Transverse colon (tissue), 4 donors: Measurements from ENCODE around the gene CCDC91. TPM values are rescaled to one million over a fixed set of nuclear protein-coding genes. Genes with fewer than 3 reads are reported as not detected.

Source experiments
- DNase-seq: peaks from one replicate; pipeline ENCODE4 v3.0.0-alpha.2; 2019
- H3K27ac ChIP-seq, 4 donors: fragments of 200-600 bp; sonication (generic); 2 replicates each; pipeline ENCODE4 v1.5.1; 2016 to 2018; ENCODE audit warnings: inconsistent platforms in 4 of 4
- H3K27me3 ChIP-seq: fragments of 200-600 bp; sonication (generic); 2 replicates; pipeline ENCODE4 v1.5.1; 2017; ENCODE audit warnings: inconsistent platforms
- H3K36me3 ChIP-seq, 4 donors: fragments of 200-600 bp; sonication (generic); 2 replicates each; pipeline ENCODE4 v1.5.1; 2017 to 2019; ENCODE audit warnings: inconsistent platforms in 4 of 4
- H3K4me1 ChIP-seq, 4 donors: fragments of 200-600 bp; sonication (generic); 2 replicates each; pipeline ENCODE4 v1.5.1; 2017 to 2020; ENCODE audit warnings: inconsistent platforms in 4 of 4
- H3K4me3 ChIP-seq, 4 donors: fragments of 200-600 bp; sonication (generic); 1 replicate in 1 of 4; 2 replicates in 3 of 4; pipeline versions ENCODE4 v1.5.1 to v1.6.1; 2017 to 2019; ENCODE audit warnings: inconsistent platforms in 4 of 4
- H3K9me3 ChIP-seq, 2 donors: fragments of 200-600 bp; sonication (generic); 2 replicates each; pipeline ENCODE4 v1.5.1; 2017 to 2019; ENCODE audit warnings: inconsistent platforms in 2 of 2
- EP300 ChIP-seq: sonication (generic); formaldehyde crosslinking; IDR thresholded peaks from one replicate; pipeline ENCODE4 v1.6.1; 2017; ENCODE audit warnings: antibody characterized with exemption, low read depth
- POLR2A ChIP-seq: fragments of 450-650 bp; IDR thresholded peaks from one replicate; pipeline ENCODE4 v1.6.1; 2016; ENCODE audit warnings: antibody characterized with exemption, mild to moderate bottlenecking, moderate library complexity
- POLR2AphosphoS5 ChIP-seq, 3 donors: sonication (generic); formaldehyde crosslinking; IDR thresholded peaks; one replicate each; pipeline ENCODE4 v1.6.1; 2016; ENCODE audit warnings: antibody characterized with exemption in 3 of 3
- WGBS, 2 donors: methylation state at CpG; one replicate each; pipeline ENCODE4 v1.1.5; 2018; ENCODE audit warnings: low coverage in 1 of 2; 5-methylcytosine and 5-hydroxymethylcytosine counted together
- in situ Hi-C, 4 donors: fragments of 200-750 bp; cut with MboI; loops; one replicate each; pipeline versions ENCODE4 v1.15.0 to v1.15.1; 2017; ENCODE audit warnings: low sequenced_read_pairs in 3 of 4, low pct_ligation_motif_present in 1 of 4, low pct_unique_long_range_greater_than_20kb in 1 of 4
- intact Hi-C: fragments of 100-400 bp; cut with DNase I; formaldehyde crosslinking; loops from one replicate; pipeline ENCODE4 v1.15.1; 2023; ENCODE audit warnings: low total_unique reads
- total RNA-seq, 4 donors: library from RNA; depleted of rRNA; stranded (reverse); fragments of >200 nt; gene quantifications; one replicate each; pipeline ENCODE4 v1.1.0, GENCODE V29; 2016
- TF ChIP-seq, protein P1 (sequence below), 5 experiments: fragments of 200-600 bp in 3 of 5; fragments of 450-650 bp in 2 of 5; sonication (generic) in 3 of 5; IDR thresholded peaks; 1 replicate in 2 of 5; 2 replicates in 3 of 5; pipeline ENCODE4 v1.5.1; 2016 to 2017; ENCODE audit warnings: antibody characterized with exemption in 5 of 5, inconsistent platforms in 3 of 5, mild to moderate bottlenecking in 2 of 5, moderate library complexity in 1 of 5

The CCDC91 gene
- total RNA-seq, 4 donors from 2014 or later = 8.4 to 37.8 (median 35.5) TPM

DNA sequence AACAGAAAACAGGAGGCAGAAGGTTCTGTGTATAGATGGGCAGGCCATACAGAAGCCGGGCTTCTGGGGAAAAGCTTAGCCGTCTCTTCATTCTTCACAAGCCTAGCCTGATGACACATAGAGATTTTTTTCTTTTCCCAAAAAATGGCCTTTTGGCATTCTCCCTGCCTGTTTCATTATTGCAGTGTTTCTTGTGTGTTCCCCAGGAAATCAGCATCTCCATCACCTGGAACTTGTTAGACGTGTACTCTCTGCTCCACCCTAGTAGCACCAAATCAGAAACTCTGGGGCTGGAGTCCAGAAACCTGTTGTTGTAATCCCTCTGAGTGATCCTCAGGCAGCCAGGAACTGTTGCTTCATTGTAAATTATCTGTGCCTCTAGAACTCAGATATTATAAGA is 388.1 kb downstream of the CCDC91 start:
- Histone ChIP-seq H3K4me1 (peaks cover 0 to 6% (median 1%) of the 10 kb centered on the region in 4 donors), H3K9me3 (no peaks in the 10 kb centered on the region), H3K36me3 (no peaks in the 10 kb centered on the region), H3K27ac (no peak overlapping the region), H3K27me3 (no peaks in the 10 kb centered on the region), H3K4me3 (no peak overlapping the region)
- TF ChIP-seq POLR2AphosphoS5 (IDR thresholded peaks at IDR 0.05) = no peak
- no peak for TF ChIP-seq EP300
- TF ChIP-seq POLR2A = no peak
- TF ChIP-seq, protein P1, sequence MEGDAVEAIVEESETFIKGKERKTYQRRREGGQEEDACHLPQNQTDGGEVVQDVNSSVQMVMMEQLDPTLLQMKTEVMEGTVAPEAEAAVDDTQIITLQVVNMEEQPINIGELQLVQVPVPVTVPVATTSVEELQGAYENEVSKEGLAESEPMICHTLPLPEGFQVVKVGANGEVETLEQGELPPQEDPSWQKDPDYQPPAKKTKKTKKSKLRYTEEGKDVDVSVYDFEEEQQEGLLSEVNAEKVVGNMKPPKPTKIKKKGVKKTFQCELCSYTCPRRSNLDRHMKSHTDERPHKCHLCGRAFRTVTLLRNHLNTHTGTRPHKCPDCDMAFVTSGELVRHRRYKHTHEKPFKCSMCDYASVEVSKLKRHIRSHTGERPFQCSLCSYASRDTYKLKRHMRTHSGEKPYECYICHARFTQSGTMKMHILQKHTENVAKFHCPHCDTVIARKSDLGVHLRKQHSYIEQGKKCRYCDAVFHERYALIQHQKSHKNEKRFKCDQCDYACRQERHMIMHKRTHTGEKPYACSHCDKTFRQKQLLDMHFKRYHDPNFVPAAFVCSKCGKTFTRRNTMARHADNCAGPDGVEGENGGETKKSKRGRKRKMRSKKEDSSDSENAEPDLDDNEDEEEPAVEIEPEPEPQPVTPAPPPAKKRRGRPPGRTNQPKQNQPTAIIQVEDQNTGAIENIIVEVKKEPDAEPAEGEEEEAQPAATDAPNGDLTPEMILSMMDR (IDR thresholded peaks at IDR 0.05) = no peak
- DNase-seq = no peak
- intact Hi-C loops (no loop called here), in situ Hi-C loops (no loop called here)
- WGBS, 2 donors = 79 to 87% methylated on average over 3 of the region's 3 CpGs

DNA sequence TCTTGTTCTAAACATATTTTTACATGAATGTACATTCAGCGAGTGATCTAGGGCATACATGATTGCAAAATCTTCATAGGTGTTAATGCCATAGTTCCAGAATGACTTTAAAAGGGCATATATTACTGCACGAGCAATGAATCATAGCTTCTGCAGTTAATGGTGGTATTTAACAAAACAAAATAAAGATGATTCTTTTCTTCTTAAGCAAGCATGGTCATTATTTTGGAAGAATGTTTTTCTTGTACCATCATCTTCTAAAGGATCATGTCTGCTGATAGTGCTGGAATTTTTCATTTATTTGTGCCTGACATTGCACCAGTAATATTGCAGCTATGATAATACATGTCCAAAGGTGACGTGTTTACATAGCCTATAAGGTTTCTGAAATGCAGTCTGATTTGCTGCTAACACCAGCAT is 388.6 kb downstream of the CCDC91 start:
- in situ Hi-C loops (no loop called here), intact Hi-C loops (no loop called here)
- DNase-seq = no peak
- Histone ChIP-seq H3K36me3 (no peaks in the 10 kb centered on the region), H3K9me3 (no peaks in the 10 kb centered on the region), H3K27ac (no peak overlapping the region), H3K27me3 (no peaks in the 10 kb centered on the region), H3K4me3 (no peak overlapping the region), H3K4me1 (peaks cover 0 to 6% (median 1%) of the 10 kb centered on the region in 4 donors)
- WGBS, 2 donors = 65 to 77% methylated on average over 3 of the region's 3 CpGs
- TF ChIP-seq EP300 (no peak), POLR2AphosphoS5 (IDR thresholded peaks at IDR 0.05) (no peak), POLR2A (no peak)
- TF ChIP-seq, protein P1 (IDR thresholded peaks at IDR 0.05) = no peak

DNA sequence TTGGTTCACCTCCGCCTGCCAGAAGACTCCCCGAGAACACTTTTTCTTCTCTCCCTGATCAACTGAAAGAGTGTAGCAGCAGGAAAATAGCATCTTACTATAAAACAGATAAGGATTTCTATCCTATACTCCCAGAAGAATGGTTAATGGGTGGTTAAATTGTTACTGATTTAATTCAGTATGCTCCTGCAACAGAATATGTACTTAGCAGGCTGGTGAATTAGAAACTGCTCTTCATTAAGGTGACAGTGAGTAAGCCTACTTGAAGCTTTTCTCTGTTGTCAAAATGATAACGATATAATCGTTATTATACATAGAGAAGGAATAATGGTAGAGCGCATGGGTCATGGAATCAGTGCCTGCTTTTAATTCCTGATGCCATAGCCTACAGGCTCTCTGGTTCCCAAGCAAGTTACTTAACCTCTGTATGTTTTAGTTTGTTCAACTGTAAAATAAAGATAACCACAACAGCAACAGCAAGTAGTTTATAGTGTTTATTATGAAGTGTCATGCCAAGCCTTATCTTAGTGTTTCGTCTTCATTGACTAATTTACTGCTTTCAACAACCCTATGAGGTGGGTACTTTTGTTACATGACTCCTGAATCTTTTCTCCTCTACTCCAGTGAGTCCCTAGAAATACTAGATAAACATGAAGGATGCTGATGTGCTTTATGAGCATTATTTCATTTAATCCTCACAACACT is 392.6 kb downstream of the CCDC91 start:
- Histone ChIP-seq H3K27me3 (no peaks in the 10 kb centered on the region), H3K4me1 (no peaks in the 10 kb centered on the region), H3K27ac (no peak overlapping the region), H3K4me3 (no peak overlapping the region), H3K36me3 (no peaks in the 10 kb centered on the region), H3K9me3 (no peaks in the 10 kb centered on the region)
- TF ChIP-seq POLR2A (no peak), POLR2AphosphoS5 (IDR thresholded peaks at IDR 0.05) (no peak), EP300 (no peak)
- TF ChIP-seq, protein P1 (IDR thresholded peaks at IDR 0.05) = no peak
- in situ Hi-C loops = no loop called here
- DNase-seq = no peak
- intact Hi-C loops = no loop called here
- 76 to 85% methylated on average over 4 to 6 of the region's 6 CpGs for WGBS, 2 donors

DNA sequence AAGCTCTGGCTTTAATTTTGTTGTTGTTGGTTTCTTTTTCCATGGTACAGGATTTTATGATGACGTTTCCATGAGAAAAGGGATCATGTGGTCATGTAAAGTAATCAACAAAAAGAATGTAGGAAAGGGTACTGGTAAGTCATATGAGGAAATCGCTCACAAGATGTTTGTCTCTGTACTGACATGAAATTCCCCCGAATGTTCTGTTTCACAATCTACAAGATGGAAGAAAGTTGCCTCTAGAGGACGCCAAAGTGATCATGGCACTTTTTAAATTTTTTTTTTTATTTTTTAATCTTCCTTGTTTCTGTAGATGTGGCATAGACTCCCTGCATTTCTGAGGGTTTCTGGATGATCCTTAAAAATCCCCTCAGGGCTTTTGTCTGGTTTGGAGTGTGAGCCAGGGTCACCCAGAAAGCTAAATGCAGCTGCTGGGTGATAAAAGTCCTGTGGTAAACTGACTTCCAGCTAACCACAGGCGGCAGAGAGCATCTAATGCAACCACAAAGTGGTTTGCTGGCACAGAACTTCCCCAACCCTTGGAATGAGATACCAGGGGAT is 393.5 kb downstream of the CCDC91 start:
- no peak overlapping the region for H3K27ac ChIP-seq
- H3K4me1 ChIP-seq = no peaks in the 10 kb centered on the region
- H3K4me3 ChIP-seq = no peak overlapping the region
- TF ChIP-seq, protein P1 (IDR thresholded peaks at IDR 0.05) = no peak
- no peak for TF ChIP-seq POLR2AphosphoS5 (IDR thresholded peaks at IDR 0.05)
- no peak for TF ChIP-seq EP300
- no peak for TF ChIP-seq POLR2A
- 74 to 77% methylated on average over 5 of the region's 5 CpGs for WGBS, 2 donors
- intact Hi-C loops = no loop called here
- in situ Hi-C loops = no loop called here
- no peaks in the 10 kb centered on the region for H3K27me3 ChIP-seq
- no peak for DNase-seq
- H3K9me3 ChIP-seq = no peaks in the 10 kb centered on the region
- H3K36me3 ChIP-seq = no peaks in the 10 kb centered on the region
